GM06990 (cell line): ENCODE data around the gene SUSD2.

Source experiments
- DNase-seq: peaks from one replicate; pipeline ENCODE4 v3.0.0-alpha.2; 2011; ENCODE audit not compliant: insufficient read length; ENCODE audit errors: extremely low read depth
- H3K27me3 ChIP-seq: replicated peaks from 2 replicates; pipeline ENCODE4 v1.6.0; 2011; ENCODE audit warnings: low read length; ENCODE audit not compliant: control insufficient read depth, insufficient read depth
- H3K36me3 ChIP-seq: 2 replicates; pipeline ENCODE4 v1.5.1; 2011; ENCODE audit warnings: low read length; ENCODE audit not compliant: control insufficient read depth, insufficient read depth
- H3K4me3 ChIP-seq: replicated peaks from 2 replicates; pipeline ENCODE4 v1.5.1; 2011; ENCODE audit warnings: low read depth, mild to moderate bottlenecking, control low read depth, low read length
- CTCF ChIP-seq: IDR thresholded peaks from 2 replicates; pipeline ENCODE4 v1.5.1; 2011; ENCODE audit warnings: low read length, control low read depth, mild to moderate bottlenecking, inconsistent platforms; ENCODE audit not compliant: insufficient read depth, poor library complexity, severe bottlenecking

The SUSD2 gene

GRCh38 chr22:24165673-24166072 lies 15.6 kb upstream of the SUSD2 start:
- Histone ChIP-seq H3K36me3 (peaks cover 44% of the 10 kb centered on the region), H3K27me3 (no peaks in the 10 kb centered on the region), H3K4me3 (no peak overlapping the region)
- TF ChIP-seq CTCF = no peak
- no peak for DNase-seq

- no peak overlapping the region for H3K4me3 ChIP-seq
- no peaks in the 10 kb centered on the region for H3K27me3 ChIP-seq
- no peak for DNase-seq
- TF ChIP-seq CTCF = no peak
- H3K36me3 ChIP-seq = peaks cover 47% of the 10 kb centered on the region
Measured at GRCh38 chr22:24166811-24167210, 14.5 kb upstream of the SUSD2 start.

DNA sequence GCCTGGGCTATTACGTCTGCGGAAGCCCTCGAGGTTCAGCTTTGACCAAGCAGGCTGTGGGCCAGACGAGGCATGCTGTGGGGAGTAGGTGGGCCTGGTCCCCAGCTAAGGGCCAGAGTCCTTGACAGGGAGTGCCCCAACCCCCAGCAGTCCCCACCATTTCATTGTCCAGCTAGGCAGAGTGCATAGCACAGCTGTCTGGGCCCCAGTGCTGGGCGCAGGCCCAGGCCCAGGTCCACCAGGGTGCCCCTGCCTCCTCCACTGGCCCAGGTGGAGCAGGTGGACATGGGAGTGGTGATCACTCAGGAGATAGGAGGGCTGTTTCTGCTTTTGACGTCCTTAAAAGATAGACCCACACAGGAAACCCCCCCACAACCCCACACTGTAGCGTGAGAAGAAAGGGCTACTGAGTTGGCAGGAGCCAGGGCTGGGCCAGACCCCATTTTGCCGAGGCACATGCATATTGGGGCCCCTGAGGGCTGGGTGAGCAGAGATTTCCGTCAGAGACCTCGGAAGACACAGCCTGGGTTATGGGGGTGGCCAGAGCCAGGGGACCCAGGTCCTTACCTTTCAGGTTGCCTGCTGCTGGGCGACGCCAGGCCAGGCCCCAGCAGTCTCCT lies 11.7 kb upstream of the SUSD2 start:
- DNase-seq = no peak
- Histone ChIP-seq H3K36me3 (peaks cover 51% of the 10 kb centered on the region), H3K27me3 (no peaks in the 10 kb centered on the region), H3K4me3 (no peak overlapping the region)
- TF ChIP-seq CTCF = no peak

DNA sequence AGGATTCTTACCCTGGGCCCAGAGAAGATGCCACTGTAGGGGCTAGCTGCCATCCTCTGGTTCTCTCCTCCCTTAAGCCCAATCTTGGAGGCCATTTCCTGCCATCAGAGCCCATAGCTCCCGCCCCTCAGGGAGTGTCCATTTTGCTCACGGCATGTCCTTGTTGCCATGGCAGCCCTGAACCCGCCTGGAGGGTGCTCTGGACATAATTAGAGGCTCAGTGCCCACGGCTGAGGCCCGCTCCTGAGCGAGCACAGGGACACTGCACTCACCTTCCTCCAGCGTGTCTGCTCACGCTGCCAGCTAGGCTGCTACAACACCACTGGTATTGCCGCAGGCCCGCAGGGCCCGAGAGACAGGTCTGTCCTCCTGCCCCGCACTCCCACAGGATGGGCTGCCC lies 11.1 kb upstream of the SUSD2 start:
- Histone ChIP-seq H3K4me3 (no peak overlapping the region), H3K36me3 (peaks cover 48% of the 10 kb centered on the region), H3K27me3 (no peaks in the 10 kb centered on the region)
- TF ChIP-seq CTCF = no peak
- no peak for DNase-seq

DNA sequence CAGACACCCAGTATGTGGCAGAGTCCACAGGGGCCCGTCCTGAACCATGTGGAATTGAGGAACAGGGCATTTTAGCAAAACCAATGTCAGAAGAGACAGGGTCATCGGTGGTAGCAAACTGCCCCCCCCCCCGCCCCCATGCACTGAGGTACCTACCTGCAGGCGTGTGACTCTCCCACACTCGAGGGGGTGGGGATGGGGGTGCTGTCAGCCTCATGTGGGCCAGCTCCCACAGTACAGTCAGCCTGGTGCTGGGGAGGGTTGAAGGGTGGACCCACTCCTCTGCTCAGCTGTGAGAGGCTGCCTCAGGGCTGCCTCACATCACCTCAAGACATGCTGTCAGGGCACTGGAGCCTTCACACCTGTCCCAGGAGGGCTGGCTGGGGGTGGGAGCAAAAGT lies 10.7 kb upstream of the SUSD2 start:
- Histone ChIP-seq H3K4me3 (no peak overlapping the region), H3K36me3 (peaks cover 45% of the 10 kb centered on the region), H3K27me3 (no peaks in the 10 kb centered on the region)
- DNase-seq = no peak
- no peak for TF ChIP-seq CTCF

DNA sequence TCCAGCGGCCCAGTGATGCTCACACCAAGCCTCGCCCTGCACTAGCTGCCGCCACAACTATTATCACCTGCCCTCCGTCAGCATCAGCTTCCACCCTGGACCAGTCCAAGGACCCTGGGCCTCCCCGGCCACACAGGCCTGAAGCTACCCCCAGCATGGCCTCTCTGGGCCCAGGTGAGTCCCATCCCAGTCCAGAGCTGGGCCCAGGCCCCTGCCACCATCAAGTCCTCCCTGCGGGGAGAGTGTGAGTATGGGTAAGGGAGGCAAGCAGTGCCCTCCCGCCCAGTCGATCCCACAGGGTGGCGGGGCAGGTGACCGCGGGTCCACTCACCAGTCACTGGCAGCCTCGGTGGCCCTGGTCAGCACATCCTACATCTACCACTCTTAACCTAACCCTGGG lies 9.5 kb upstream of the SUSD2 start:
- Histone ChIP-seq H3K36me3 (peaks cover 46% of the 10 kb centered on the region), H3K4me3 (no peak overlapping the region)

More for the DNA sequence above, 9.5 kb upstream of the SUSD2 start:
- TF ChIP-seq CTCF = no peak
- DNase-seq = no peak
- H3K27me3 ChIP-seq = no peaks in the 10 kb centered on the region
